RCC 7860 (cell line): ENCODE results near the gene RASD1.
A peak's percentile ranks its signal among the peaks of the same experiment; 100 is the strongest.

ENCODE experiments used
- DNase-seq: peaks from one replicate; pipeline ENCODE4 v3.0.0-alpha.2; 2015; ENCODE audit warnings: low spot score
- FAIRE-seq: peaks from 2 replicates; lab custom pipeline; 2012; peaks lifted over from hg19 to GRCh38; lab: Jason Lieb, UNC

Gene RASD1

DNA sequence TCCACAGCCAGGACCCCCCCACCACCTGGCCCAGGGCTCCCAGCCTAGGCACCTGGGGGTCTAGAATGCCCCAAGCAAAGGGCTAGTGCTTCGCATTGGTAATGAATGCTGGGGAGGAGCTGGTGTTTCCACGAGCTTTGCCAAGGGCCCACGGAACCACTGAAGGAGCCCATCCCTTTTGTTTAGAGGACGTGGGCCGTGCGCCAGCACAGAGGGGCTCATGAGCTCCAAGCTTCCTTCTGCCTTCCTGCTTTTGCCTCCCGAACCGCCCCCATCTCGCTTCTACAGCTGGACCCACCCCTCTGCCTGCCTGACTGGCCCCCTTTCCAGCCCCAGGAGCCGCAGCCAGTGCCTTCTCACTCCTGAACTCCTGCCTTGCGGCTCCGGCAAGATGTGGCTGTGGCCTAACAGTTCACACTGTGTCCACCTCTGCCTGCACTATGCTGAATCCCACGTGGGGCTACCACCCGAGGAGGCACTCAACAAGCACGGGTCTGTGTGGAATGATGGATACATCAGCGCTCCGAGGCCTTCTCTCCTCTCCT is 31.8 kb upstream of the RASD1 start:
- FAIRE-seq = no peak
- DNase-seq = no peak

DNA sequence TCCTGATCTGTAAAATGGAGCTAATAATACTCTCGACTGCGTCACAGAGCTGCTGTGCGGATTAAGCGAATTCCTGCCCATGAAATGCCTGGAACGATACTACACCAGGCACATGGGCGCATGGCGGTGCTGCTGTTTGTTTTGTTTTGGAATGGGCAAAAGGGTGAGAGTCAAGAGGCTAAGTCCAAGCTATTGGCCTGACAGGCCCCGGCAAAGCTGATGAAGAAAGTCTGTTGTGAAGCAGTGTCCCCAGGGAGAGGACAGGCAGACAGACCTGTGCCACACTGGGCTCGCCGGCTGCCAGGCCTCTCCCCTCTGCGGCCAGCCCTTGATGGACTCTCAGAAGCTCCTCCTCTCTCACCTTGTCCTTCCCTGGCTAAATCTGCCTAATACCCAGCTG is 31.3 kb upstream of the RASD1 start:
- FAIRE-seq (no peak), DNase-seq (no peak)

DNA sequence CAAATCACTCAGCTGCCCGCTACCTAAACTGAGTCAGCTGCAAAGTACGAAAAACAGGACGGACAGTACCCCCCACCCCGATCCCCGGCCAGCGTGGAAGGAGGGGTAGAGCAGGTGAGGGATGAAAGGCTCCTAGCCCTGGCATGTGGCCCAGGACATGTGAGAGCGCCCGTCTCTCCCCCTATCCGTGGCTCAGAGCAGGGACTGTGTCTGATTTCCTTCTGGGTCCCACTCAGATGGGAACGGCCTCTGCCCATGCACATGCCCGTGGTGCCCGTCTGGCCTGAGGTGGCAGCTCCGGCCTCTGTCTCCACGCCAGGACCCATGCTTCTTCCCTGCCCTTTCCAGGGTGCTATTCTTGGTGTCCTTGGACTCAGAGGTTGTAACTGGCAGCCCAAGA is 30.2 kb upstream of the RASD1 start:
- FAIRE-seq (no peak), DNase-seq (no peak)

DNA sequence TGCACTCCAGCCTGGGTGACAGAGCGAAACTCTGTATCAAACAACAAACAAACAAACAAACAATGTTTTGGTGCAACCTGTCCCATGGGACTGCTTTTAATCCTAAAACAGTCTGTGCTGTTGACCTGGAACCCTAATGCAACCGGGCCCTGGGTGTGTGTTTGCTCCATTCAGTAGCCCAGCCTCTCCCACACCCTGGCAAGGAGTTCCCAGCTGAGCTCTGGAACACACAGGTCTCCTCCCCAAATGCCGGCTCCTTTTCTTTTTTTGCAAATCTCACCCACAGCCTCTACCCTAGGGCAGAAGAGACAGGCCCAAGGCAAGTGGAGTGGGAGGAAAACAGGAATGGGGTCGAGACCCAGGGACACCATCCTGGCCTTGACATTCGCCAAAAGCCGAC is 29.8 kb upstream of the RASD1 start:
- FAIRE-seq (no peak), DNase-seq (no peak)

DNA sequence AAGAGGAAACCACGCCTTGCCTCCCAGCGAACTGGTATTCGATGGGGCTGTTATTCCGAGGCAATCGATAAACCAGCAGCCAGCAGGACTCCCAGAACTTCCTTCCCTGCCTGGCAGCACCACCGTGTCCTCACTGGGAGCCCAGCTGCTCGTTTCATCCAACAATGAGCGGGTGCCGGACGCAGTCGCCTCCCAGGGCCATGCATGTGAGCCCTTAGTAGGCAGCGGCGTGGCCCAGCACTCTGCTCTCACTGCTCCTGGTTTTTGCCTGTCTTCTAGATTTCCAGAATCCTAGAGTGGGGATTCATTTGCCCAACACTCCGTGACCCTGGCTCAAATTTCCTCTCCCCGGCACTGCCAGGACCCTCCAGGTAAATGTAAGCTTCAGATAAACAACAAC is 29.1 kb upstream of the RASD1 start:
- FAIRE-seq = no peak
- no peak for DNase-seq

DNA sequence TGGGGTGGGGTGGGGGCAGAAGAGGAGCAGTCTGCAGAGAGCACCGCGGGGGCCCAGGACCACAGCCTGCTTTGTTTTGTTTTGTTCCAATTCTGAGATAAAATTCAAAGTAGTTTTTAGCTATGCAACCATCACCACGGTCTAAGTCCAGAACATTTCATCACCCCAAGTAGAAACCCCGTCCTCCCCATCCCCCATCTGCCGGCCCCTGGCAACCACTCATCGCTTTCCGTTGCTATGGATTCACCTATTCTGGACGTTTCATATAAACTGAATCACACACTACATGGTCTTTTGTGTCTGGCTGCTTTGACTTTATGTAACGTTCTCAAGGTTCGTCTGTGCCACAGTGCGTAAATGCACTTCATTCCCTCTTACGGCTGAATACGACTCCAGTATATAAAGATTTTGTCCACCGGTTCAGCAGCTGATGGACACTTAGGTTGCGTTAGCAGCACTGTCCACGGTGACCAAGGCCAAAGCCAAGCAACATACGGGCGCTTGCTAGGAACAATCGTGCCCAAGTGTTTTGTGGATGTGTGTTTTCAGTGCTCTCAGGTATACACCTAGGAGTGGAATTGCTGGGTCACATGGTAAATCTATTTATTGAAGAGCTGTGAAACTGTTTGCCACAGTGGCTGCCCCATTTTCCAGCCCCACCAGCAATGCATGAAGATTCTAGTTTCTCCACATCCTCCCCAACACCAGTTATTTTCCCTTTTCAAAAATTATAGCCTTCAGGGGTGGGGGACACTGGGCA is 27.7 kb upstream of the RASD1 start:
- DNase-seq (no peak), FAIRE-seq (no peak)

DNA sequence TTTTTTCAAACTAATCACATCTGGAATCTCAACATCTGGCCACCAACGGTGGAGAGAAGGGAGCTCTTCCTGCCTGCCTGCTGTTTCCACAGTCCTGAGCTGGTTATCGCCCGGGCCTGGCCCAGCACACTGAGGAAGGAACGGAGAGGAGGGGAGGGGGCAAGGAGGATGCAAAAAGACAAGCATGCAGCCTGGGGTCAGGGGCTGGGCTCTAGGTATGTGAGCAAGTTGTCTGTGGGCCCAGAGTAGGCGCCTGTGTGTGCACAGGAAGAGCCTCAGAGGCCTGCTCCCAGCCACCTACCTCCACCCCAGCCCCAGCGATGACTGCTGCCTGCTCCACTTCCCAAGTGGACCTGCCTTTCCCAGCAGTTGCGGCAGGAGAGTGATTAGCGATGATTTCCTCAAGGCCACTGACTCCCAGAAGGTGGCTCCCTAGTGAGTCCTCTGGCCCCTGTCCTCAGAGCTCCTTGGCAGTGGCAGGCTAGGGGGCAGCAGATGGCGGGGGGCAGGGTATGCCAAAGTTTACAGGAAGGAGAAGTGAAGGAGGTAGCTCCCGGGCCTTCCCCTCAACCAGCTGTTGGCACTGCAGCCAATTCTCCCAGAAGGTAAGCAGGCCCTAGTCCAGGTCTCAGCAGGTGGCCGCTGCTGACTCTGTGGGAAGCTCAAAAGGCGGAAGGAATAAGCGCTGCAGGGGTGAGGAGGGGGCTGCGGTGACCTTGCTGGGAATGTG is 27.0 kb upstream of the RASD1 start:
- DNase-seq (no peak), FAIRE-seq (no peak)

DNA sequence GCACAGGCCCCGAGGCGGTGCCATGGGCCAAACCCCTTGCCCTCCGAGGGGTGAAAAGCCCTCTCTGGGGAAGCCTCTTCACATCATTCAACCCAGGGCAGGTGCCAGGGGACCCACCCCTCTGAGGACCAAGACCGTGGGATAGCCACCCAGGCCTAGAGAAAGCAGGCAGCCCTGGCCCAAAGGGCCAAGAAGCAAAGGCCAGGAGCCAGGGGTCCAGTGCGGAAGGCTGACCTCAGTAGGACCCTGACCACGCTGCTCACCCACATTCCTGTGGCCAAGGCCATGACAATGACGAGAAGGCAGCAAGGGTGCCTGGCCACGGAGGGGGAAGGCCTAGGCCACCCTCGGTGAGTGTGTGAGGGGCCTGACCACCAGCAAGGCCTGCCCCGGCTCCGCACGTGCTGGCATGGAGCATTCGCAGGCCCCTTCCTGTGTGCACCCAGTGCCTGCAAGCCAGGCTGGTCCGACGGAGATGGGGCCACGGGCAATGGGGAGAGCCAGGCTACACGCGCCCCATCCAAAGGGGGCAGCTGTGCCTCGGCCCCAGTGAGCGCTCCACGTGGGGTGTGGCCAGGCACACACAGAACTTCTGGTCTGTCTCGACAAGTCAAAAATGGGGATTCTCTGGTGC is 24.5 kb upstream of the RASD1 start:
- DNase-seq (no peak), FAIRE-seq (no peak)

DNA sequence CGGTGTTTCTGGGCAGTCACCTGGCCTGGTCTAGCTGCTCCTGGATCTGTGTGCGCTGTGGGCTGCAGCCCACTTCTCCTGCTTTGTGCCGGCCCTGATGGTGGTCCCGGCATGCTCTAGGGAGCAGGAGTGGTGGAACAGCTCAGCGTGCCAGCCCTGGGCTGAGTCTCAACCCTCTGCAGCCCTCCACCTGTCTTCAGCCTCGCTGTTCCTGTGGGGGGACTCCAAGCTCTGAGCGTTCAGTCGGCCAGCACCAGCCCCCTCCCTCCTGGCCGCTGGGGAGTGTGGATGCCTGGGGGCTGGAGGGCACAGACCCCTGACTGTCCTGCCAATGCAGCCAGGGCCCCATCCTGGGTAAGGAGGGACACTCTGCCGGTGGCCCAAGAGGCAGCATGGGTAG is 23.7 kb upstream of the RASD1 start:
- no peak for DNase-seq
- FAIRE-seq = no peak

DNA sequence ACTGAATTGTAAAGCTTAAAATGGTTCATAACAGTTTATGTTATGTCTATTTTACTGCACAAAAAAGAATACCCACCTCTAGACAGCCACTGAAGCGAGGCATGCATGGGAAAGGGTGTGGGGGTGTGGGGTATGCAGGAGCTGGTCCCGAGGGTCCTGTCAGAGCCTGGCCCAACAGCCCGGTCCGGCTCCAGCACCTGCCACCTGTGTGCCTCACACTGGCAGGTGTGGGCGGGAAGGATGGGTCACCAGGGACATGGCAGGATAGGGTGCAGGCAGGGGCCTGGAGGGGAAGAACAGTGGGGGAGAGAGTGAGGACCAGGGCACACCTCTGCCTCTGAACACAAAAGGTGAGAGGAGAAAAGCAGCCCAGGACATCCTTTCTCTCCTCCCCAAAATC is 22.8 kb upstream of the RASD1 start:
- FAIRE-seq (no peak), DNase-seq (no peak)

DNA sequence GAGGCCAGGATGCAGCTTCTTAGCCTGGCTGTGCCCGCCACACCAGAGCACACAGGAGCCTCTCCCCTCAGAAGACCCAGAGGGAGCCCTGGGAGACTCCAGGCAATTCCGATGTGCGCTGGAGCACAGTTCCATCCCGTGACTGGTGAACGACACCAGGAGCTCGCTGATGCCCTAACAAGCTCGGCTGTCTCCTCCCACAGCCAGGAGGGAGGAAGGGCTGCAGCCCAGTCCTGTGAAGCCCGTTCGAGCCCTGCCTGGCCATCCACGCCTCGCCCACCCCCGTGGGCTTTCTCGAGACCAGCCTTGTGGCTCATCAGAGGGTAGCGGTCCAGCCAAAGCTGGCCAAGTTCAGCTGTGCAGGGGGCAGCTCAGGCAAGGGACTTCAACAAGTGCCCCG is 21.8 kb upstream of the RASD1 start:
- DNase-seq (no peak), FAIRE-seq (no peak)

DNA sequence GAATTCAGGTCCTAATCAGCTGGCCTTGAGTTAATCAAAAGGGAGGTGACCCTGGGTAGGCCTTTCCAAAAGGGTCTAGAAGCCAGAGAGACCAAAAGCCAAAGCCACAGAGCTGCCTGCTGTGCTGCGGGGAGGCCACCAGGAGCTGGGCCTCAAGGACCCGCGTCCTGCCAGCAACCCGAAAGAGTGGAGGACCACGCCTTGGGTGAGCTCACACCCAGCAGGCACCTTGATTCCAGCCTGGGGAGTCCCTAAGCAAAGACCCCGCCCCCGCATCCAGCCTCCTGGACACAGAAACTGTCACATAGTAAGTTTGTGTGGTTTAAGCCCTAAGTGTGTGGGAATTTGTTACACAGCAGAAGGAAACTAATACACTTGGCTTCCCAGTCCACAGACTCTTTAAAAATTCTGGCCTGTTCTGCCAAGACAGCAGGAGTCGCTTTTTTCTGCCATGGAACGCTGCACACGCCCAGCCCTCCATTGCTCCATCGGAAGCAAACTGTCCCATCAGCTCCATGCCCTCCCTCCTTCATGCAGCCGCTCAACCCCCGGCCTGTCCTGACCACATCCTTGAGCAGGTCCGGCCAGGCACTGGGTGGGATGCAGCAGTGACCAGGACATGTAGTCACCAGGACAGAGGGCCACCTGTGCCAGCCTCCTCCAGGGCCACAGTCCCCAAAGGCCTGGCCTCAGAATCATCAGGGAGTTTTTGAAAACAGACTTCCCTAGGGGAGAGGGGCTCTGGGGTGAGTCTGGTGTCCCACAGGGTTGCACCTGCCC is 20.9 kb upstream of the RASD1 start:
- FAIRE-seq (no peak), DNase-seq (no peak)

DNA sequence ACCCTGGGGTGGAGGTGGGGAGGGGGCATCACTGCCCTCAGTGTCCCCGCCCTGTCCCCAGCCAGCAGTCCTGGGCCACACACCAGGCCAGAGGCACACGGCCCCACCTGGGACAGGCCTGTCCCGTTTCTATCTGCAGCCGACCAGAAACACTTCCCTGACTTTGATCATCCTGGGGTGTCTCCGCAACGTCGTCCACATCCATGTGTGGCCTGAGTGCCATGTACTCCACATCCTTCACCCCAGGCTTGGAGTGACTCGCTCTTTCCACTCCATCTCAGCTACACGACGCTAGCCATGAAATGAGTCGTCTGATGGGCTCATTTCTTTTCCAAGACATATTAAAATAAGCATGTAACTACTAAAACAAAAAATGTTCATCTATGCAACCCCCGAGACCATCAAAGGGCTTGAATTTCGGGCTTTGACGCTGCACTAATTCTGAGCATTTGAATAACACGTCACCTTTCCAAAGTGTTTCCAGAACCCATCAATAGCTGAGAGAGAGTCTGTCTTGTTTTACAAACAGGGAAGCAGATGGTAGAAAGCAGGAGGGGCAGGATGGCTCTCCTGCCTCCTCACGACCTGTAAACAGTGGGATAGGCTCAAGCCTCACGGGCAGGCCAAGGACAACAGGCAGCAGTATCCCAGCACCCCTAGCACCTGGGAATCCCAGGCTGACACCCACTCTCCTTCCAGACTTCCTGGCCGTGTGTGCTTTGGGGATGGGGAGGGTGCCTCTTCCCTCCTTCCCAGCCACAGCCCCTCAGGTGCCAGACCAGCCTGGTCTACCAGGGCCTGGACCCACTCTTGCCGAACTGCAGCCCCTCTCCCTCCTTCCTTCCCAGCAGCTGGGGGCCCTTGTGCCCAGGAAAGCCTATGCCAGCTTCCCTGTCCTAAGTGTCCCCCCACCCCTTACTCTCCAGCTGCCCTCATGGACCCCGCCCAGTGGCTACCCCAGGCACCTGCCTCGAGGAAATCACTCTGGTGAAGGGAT is 20.0 kb upstream of the RASD1 start:
- peak; percentile 31 for FAIRE-seq
- DNase-seq = peak; percentile 62

DNA sequence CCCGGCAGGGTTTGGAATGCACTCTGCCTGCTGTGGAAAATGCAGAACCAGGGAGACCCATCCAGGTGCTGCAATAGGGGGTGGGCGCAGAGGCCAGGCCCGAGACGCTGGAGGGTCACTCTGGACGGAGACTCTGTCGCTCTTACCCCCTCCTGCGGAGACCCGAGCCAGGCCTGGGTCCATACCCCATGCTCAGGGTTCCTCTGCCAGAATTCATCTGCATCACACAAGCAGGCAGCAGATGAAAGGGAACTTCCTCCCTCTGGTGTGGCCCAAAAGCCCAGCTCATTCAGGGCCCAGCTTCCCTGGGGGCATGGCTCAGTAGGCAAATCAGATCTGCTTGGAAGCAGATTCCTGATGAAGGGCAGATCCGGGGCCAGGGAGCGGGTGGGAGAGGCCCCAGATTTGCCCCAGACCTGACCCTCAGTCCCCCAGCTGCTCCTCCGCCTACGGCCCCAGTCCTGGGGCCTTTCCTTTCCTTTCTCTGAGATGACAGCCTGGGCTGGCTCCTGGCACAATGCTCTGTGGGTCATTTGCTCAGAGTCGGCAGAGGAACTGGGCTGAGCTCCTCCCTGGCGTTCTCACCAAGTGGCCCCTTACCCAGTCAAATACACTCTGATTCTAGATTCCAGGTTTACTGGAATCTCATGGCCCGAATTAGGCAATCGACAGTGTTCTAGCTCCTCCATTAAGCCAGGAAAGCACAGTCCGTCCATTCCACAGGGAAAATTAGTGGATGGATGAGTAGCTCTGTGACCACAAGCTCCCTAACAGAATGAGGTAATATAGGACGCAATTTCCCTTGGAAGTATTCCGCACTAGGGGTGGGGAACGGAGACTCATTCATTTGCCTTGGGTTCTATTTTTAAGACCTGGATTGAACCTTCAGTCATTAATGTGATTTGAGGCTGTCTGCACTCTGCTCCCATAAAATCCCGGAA is 19.1 kb upstream of the RASD1 start:
- peak; percentile 72 for DNase-seq
- peak; percentile 89 for FAIRE-seq

DNA sequence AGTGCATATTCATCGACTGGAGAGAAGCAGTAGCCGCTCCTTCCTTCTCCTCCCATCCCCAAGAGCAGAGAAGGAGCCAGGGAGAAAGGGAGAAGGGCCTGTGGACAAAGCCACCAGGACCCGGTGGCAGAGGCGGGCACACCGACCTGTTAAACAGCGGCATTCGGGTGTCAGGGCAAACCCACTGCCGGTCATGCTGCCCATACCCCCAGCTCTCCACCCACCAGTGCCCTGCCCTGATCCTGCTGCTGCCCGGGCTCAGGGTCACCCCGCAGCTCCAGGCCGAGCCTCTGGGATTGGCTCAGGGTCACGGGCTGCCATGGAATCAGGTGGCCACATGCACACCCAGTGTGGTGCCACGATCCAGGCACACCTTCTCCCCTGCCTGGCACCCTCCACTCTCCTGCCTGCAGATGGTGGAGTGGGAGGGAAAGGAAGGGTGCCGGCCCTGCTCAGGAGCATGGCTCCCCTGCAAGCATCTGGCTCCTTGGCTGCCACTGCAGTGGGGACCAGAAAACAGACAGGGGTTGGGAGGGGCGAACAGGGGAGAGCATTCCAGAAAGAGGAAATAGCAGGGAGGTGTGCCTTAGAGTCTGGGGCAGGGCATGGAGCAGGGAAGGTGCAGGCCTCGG is 18.3 kb upstream of the RASD1 start:
- no peak for DNase-seq

DNA sequence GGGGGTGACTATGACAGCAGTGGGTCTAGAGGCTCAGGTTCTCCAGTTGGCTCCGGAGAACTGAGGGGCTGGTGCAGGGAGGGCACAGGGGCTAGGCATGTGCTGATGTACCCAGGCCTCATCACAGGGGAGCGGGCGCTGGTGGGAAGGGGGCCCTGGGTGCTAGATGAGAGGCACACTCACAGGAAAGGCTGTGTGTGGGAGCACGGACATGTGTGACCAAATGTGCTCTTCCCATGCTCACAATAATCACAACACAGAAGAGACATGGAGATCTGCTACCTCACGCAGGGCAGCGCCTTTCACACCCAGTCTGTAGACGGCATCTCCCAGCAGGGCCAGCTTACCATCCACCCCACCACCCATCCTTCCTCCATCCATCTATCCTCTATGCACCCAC is 17.4 kb upstream of the RASD1 start:
- no peak for FAIRE-seq
- no peak for DNase-seq

More for the DNA sequence above, 18.3 kb upstream of the RASD1 start:
- no peak for FAIRE-seq

DNA sequence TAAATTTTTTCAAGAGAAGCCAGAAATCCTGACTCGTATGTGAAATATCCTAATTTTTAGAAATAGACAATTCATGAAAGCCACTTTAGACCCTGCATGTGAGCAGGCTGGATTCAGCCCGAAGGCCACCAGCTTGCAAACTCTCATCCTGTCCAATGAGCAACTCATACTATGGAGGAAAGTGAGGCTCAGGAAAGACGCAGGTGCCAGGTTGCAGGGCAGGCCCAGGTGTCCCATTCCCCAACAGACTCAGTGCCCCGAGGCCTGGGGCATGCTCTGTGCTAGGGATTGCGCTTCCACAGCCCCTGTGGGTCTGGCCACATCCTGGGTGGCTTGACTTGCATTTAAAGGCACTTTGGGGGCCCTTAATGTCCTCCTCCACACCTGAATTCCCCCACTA is 16.7 kb upstream of the RASD1 start:
- FAIRE-seq = no peak
- DNase-seq = no peak
